ENCODE measurements around the gene KRTAP10-7. TPM values are rescaled to one million over a fixed set of nuclear protein-coding genes. Genes with fewer than 3 reads are reported as not detected.
"Not testable (repeated sequence)": the region's sequence is repeated elsewhere in the genome, so short reads cannot be mapped to it uniquely, and the experiment has no call there.

The KRTAP10-7 gene
- total RNA-seq, 6 experiments from 2014 or later, result not detected

DNA sequence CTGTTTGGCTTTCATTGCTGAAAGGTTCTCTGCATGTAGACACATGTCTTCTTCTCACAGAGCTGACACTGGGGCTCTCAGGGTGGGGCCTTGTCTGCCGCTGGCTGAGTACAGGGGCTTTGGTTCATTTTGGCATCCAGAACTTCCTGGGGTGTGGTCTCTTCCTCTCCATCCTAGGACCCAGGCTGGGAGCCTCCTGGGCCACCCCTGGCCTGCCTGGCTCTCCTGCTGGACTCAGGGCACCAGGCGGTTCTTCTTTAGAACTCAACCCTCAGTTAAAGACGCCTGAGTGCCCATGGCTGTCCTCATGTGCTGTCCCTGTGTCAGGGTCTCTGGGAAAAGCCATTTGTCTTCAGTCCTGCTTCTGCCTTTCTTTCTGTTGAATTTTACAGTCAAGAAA is 14.5 kb upstream of the KRTAP10-7 start:
- H3K27ac ChIP-seq, result no peak overlapping the region
- no peak overlapping the region for H3K4me3 ChIP-seq
- DNase-seq, result no peak
- no peaks in the 10 kb centered on the region for H3K36me3 ChIP-seq
- intact Hi-C loops (cut with DNase I), result no loop called here
- WGBS (ENCODE audit: insufficient coverage, low coverage, low lambda C conversion rate, missing lambda C conversion rate), result no CpG with 5 or more reads among the region's 3 CpGs
- H3K4me1 ChIP-seq, result no peaks in the 10 kb centered on the region
- H3K9me3 ChIP-seq, result peaks cover 0 to 5% (median 0%) of the 10 kb centered on the region in 4 donors
- TF ChIP-seq, protein P1, sequence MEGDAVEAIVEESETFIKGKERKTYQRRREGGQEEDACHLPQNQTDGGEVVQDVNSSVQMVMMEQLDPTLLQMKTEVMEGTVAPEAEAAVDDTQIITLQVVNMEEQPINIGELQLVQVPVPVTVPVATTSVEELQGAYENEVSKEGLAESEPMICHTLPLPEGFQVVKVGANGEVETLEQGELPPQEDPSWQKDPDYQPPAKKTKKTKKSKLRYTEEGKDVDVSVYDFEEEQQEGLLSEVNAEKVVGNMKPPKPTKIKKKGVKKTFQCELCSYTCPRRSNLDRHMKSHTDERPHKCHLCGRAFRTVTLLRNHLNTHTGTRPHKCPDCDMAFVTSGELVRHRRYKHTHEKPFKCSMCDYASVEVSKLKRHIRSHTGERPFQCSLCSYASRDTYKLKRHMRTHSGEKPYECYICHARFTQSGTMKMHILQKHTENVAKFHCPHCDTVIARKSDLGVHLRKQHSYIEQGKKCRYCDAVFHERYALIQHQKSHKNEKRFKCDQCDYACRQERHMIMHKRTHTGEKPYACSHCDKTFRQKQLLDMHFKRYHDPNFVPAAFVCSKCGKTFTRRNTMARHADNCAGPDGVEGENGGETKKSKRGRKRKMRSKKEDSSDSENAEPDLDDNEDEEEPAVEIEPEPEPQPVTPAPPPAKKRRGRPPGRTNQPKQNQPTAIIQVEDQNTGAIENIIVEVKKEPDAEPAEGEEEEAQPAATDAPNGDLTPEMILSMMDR (IDR thresholded peaks at IDR 0.05), result no peak
- no peak for TF ChIP-seq POLR2A (IDR thresholded peaks at IDR 0.05)
- no peaks in the 10 kb centered on the region for H3K27me3 ChIP-seq
- ATAC-seq, result no peak

DNA sequence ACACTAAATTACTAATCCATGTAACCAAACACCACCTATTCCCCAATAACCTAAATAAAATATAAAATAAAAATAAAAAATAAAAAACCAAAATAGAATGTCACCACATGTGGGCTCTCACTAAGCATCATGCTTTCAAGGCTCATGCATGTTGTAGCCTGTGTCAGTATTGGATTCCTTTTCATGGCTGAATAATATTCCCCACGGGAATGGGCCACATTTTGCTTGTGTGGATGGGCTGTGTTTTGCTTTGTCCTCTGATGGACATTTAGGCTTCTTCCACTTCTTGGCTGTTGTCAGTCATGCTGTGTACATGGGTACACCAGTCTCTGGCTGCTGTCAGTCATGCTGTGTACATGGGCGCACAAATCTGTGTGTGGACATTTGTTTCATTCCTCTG is 11.3 kb upstream of the KRTAP10-7 start:
- intact Hi-C loops (cut with DNase I), result no loop called here
- Histone ChIP-seq H3K4me1 (peaks cover 0 to 8% (median 0%) of the 10 kb centered on the region in 4 donors), H3K36me3 (no peaks in the 10 kb centered on the region), H3K27ac (no peak overlapping the region), H3K4me3 (no peak overlapping the region), H3K9me3 (no peaks in the 10 kb centered on the region), H3K27me3 (no peaks in the 10 kb centered on the region)
- DNase-seq (no peak), ATAC-seq (no peak)
- TF ChIP-seq, protein P1 (IDR thresholded peaks at IDR 0.05), result no peak
- no peak for TF ChIP-seq POLR2A (IDR thresholded peaks at IDR 0.05)
- WGBS (ENCODE audit: insufficient coverage, low coverage, low lambda C conversion rate, missing lambda C conversion rate), result 89% methylated on average over 2 of the region's 2 CpGs

DNA sequence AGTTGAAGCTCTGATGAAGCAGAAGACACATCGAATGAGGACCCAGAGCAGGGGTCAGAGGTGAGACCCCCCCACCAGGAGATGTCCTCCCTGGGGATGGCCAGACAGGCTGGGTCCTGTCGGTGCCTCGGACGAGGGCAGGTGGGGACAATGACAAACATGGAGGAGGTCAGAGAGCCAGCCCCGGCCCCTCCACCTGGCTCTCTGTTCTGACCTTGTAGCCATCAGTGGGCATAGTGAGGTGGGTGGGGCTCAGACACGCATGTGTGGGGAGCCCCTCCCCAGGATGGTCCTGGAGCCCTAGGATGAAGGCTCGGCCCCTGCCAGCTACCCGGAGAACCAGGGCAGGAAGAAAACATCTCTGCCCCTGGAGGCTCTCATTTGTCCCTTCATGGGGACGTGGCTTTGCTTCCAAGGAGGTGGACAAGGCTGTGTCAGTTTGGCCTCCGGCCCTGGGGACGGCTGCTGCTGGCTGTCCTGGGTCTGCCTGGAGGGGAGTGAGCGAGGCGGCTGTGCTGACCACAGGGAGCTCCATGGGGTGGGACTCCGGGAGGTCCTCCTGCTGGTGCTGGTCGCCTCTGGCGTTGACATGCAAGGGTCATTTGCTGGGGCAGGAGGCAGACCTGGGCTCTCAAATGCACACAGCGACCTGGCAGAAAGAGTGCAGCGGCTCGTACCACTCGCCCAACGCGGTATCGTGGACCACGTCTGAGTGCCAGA is 10.7 kb upstream of the KRTAP10-7 start:
- no peak for TF ChIP-seq POLR2A (IDR thresholded peaks at IDR 0.05)
- TF ChIP-seq, protein P1 (IDR thresholded peaks at IDR 0.05), result no peak
- Histone ChIP-seq H3K9me3 (no peaks in the 10 kb centered on the region), H3K36me3 (no peaks in the 10 kb centered on the region), H3K4me3 (no peak overlapping the region), H3K4me1 (peaks cover 0 to 8% (median 0%) of the 10 kb centered on the region in 4 donors), H3K27ac (no peak overlapping the region), H3K27me3 (no peaks in the 10 kb centered on the region)
- ATAC-seq, result no peak
- intact Hi-C loops (cut with DNase I), result no loop called here
- 60% methylated on average over 1 of the region's 24 CpGs for whole genome bisulfite sequencing (ENCODE audit: insufficient coverage, low coverage, low lambda C conversion rate, missing lambda C conversion rate)
- no peak for DNase-seq

DNA sequence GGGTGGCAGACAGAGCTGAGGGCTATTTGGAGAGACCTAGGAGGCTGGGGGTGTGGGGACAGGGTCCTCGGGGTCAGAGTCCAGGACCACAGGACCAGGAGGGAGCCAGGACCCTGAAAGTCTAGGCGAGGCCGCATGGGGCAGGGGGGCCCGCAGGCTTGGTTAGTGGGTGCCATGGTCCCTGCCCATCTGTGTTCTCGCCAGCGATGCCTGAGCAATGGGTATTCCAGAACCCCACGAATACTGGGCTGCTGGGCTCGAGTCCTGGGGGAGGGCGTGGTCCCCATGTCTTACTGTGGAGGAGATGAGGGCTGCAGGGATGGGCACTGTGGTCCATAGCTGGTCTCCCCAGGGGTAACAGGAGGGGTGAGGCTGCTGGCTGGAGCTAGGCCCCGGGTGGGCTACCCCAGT is 10.1 kb upstream of the KRTAP10-7 start:
- peaks cover 0 to 8% (median 0%) of the 10 kb centered on the region in 4 donors for H3K4me1 ChIP-seq
- H3K27me3 ChIP-seq, result no peaks in the 10 kb centered on the region
- H3K9me3 ChIP-seq, result no peaks in the 10 kb centered on the region
- H3K4me3 ChIP-seq, result no peak overlapping the region
- WGBS (ENCODE audit: insufficient coverage, low coverage, low lambda C conversion rate, missing lambda C conversion rate), result 80% methylated on average over 1 of the region's 10 CpGs
- H3K27ac ChIP-seq, result no peak overlapping the region
- H3K36me3 ChIP-seq, result no peaks in the 10 kb centered on the region
- DNase-seq (no peak), ATAC-seq (no peak)
- intact Hi-C loops (cut with DNase I), result no loop called here
- no peak for TF ChIP-seq POLR2A (IDR thresholded peaks at IDR 0.05)
- TF ChIP-seq, protein P1 (IDR thresholded peaks at IDR 0.05), result no peak

DNA sequence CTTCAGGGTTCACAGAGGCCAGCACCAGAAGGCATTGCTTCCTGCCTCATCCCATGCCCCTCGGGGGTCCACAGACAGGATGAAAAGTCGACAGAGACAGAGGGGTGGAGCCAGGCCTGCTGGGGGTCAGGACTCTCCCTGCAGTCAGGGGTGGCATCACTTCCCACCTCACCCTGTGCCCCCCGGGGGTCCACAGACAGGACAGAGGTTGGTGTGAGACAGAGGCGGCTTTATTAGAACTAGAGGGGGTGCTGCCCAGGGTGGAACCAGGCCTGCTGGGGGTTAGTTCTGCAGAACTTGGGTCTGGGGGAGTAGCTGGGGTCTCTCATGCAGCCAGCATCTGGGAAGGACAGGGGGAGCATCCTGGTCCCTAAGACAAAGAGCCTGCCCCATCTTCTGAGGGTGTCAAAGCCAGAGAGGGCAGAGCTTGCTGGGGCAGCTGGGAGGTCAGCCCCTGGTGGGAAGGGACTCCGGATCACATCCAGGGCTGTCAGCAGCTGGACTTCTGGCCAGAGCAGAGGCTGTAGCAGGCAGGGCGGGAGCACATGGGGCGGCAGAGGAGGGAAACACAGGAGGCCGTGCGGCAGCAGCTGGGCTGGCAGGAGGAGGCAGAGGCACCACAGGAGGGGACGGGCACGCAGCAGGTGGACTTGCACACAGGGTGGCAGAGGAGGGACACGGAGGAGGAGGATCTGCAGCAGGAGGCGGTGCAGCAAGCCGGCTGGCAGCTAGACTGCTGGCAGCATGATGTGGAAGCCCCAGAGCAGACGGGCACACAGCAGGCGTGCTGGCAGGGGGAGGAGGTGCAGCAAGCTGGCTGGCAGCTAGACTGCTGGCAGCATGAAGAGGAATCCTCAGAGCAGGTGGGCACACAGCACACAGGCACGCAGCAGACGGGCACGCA is 9.2 kb upstream of the KRTAP10-7 start:
- H3K9me3 ChIP-seq; H3K27ac ChIP-seq; intact Hi-C loops (cut with DNase I); H3K27me3 ChIP-seq; DNase-seq; H3K4me3 ChIP-seq; H3K36me3 ChIP-seq; H3K4me1 ChIP-seq; ATAC-seq: not testable (repeated sequence)
- WGBS (ENCODE audit: insufficient coverage, low coverage, low lambda C conversion rate, missing lambda C conversion rate), result 54% methylated on average over 5 of the region's 19 CpGs

DNA sequence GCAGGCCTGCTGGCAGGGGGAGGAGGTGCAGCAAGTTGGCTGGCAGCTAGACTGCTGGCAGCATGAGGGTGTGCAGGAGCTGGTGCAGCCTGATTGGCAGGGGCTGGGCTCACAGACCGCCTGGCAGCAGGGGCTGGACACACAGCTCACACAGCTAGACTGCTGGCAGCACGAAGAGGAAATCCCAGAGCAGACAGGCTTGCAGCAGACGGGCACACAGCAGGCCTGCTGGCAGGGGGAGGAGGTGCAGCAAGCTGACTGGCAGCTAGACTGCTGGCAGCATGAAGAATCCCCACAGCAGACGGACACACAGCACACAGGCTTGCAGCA is 8.6 kb upstream of the KRTAP10-7 start:
- H3K36me3 ChIP-seq; intact Hi-C loops (cut with DNase I); ATAC-seq; H3K4me3 ChIP-seq; H3K27ac ChIP-seq; DNase-seq; H3K9me3 ChIP-seq; H3K27me3 ChIP-seq; H3K4me1 ChIP-seq: not testable (repeated sequence)
- WGBS (ENCODE audit: insufficient coverage, low coverage, low lambda C conversion rate, missing lambda C conversion rate), result no CpG with 5 or more reads among the region's 4 CpGs

Measured in right lobe of liver (tissue), 6 donors.